Embryonic facial prominence (tissue), 1 donor: ENCODE measurements around the gene WDPCP.
"Not testable (repeated sequence)": the region's sequence is repeated elsewhere in the genome, so short reads cannot be mapped to it uniquely, and the experiment has no call there.

Experiments used
- DNase-seq: peaks from one replicate; pipeline ENCODE4 v3.0.0-alpha.2; 2016; ENCODE audit errors: extremely low spot score

WDPCP gene

GRCh38 chr2:63249161-63249560, 339.1 kb downstream of the WDPCP start:
- no peak for DNase-seq

GRCh38 chr2:63242747-63243146, 345.5 kb downstream of the WDPCP start:
- no peak for DNase-seq

- DNase-seq: no peak
Measured at GRCh38 chr2:63225964-63226686, 362.2 kb downstream of the WDPCP start.

- DNase-seq: no peak
Measured at GRCh38 chr2:63218800-63219526, 369.3 kb downstream of the WDPCP start.

- no peak for DNase-seq
Measured at GRCh38 chr2:63195310-63195709, 393.0 kb downstream of the WDPCP start.

- no peak for DNase-seq
Measured at GRCh38 chr2:63194175-63194574, 394.1 kb downstream of the WDPCP start.

GRCh38 chr2:63192889-63193774, 395.1 kb downstream of the WDPCP start:
- no peak for DNase-seq

- DNase-seq: no peak
Measured at GRCh38 chr2:63192169-63192888, 395.9 kb downstream of the WDPCP start.

- DNase-seq: no peak
Measured at GRCh38 chr2:63189026-63189425, 399.3 kb downstream of the WDPCP start.

GRCh38 chr2:63186331-63186730, 401.9 kb downstream of the WDPCP start:
- no peak for DNase-seq

- DNase-seq: no peak
Measured at GRCh38 chr2:63163161-63163820, 425.0 kb downstream of the WDPCP start.

- DNase-seq: no peak
Measured at GRCh38 chr2:63159262-63159661, 429.0 kb downstream of the WDPCP start.

- DNase-seq: not testable (repeated sequence)
Measured at GRCh38 chr2:63136683-63137082, 451.6 kb downstream of the WDPCP start.

GRCh38 chr2:63132020-63132419, 456.3 kb downstream of the WDPCP start:
- DNase-seq: no peak

GRCh38 chr2:63131196-63131595, 457.1 kb downstream of the WDPCP start:
- no peak for DNase-seq

GRCh38 chr2:63127594-63127993, 460.7 kb downstream of the WDPCP start:
- no peak for DNase-seq

GRCh38 chr2:63124850-63125249, 463.4 kb downstream of the WDPCP start:
- no peak for DNase-seq

- DNase-seq: no peak
Measured at GRCh38 chr2:63124218-63124617, 464.1 kb downstream of the WDPCP start.

- DNase-seq: no peak
Measured at GRCh38 chr2:63122921-63123320, 465.4 kb downstream of the WDPCP start.

GRCh38 chr2:63121055-63121834, 467.0 kb downstream of the WDPCP start:
- DNase-seq: no peak
